Transverse colon (tissue), 3 donors: ENCODE measurements around the gene ING1.

ENCODE experiments used
- EP300 ChIP-seq: sonication (generic); formaldehyde crosslinking; IDR thresholded peaks from one replicate; pipeline ENCODE4 v1.6.1; 2017; ENCODE audit warnings: antibody characterized with exemption, low read depth
- TF ChIP-seq, protein P1 (sequence below), 5 experiments: fragments of 200-600 bp in 3 of 5; fragments of 450-650 bp in 2 of 5; sonication (generic) in 3 of 5; IDR thresholded peaks; 1 replicate in 2 of 5; 2 replicates in 3 of 5; pipeline ENCODE4 v1.5.1; 2016 to 2017; ENCODE audit warnings: antibody characterized with exemption in 5 of 5, inconsistent platforms in 3 of 5, mild to moderate bottlenecking in 2 of 5, moderate library complexity in 1 of 5

DNA sequence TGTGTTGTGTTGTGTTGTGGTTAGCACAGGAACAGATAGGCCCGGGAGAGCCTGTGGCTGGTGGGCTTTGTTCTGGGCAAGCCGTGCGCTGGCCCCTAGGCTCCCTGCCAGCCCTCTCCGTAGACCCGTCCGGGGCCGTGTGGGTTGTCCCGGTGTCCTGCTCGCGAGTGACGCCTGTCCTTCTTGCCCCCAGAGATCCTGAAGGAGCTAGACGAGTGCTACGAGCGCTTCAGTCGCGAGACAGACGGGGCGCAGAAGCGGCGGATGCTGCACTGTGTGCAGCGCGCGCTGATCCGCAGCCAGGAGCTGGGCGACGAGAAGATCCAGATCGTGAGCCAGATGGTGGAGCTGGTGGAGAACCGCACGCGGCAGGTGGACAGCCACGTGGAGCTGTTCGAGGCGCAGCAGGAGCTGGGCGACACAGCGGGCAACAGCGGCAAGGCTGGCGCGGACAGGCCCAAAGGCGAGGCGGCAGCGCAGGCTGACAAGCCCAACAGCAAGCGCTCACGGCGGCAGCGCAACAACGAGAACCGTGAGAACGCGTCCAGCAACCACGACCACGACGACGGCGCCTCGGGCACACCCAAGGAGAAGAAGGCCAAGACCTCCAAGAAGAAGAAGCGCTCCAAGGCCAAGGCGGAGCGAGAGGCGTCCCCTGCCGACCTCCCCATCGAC is 5.7 kb downstream of the ING1 start:
- no peak for TF ChIP-seq EP300
- TF ChIP-seq, protein P1, sequence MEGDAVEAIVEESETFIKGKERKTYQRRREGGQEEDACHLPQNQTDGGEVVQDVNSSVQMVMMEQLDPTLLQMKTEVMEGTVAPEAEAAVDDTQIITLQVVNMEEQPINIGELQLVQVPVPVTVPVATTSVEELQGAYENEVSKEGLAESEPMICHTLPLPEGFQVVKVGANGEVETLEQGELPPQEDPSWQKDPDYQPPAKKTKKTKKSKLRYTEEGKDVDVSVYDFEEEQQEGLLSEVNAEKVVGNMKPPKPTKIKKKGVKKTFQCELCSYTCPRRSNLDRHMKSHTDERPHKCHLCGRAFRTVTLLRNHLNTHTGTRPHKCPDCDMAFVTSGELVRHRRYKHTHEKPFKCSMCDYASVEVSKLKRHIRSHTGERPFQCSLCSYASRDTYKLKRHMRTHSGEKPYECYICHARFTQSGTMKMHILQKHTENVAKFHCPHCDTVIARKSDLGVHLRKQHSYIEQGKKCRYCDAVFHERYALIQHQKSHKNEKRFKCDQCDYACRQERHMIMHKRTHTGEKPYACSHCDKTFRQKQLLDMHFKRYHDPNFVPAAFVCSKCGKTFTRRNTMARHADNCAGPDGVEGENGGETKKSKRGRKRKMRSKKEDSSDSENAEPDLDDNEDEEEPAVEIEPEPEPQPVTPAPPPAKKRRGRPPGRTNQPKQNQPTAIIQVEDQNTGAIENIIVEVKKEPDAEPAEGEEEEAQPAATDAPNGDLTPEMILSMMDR (IDR thresholded peaks at IDR 0.05) = no peak
